ENCODE data around the gene UBAP2L.
"Not testable (repeated sequence)": the region's sequence is repeated elsewhere in the genome, so short reads cannot be mapped to it uniquely, and the experiment has no call there.

Gene UBAP2L

DNA sequence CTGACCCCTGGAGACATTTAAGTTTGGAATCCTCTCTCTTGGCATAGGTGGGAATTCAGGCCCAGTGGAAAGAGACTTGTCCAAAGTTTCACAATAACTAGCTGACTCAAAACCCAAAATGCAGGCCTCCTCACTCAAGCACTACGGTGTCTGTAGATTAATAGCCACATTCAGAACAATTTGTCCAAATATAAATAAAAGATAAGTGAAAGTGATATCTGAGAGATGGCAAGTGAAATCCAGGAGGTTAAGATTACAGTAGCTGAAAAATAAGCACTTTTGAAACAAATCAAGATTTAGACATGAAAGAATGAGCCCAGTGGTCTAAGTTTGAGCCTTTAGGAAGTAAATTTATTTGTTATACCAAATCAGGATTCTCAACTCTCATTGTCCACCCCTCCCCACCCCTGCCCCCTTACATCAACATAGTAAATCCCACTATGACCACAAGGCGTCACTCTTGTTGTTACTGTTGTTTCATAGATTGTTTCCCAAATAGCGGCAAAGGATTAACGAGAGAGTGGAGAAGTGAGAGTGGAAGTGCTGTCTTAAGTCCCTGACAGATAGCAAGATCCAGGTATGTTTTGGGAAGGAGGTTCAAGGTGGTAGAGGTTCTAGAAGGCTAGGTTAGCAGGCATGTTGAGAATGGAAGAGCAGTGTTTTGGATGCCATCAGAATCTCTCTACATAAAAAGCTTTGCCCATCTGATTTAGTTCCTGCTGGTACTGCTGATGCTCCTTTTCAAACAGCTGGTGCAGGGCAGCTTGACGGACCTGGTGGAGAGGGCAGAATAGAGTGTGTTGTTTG is 21.8 kb upstream of the UBAP2L start:
- peak; percentile 71 for DNase-seq (ENCODE audit: low spot score)

GRCh38 chr1:154199563-154199879 is 21.2 kb upstream of the UBAP2L start:
- DNase-seq (ENCODE audit: low spot score): no peak

- not testable (repeated sequence) for DNase-seq (ENCODE audit: low spot score)
These were observed 15.0 kb upstream of the UBAP2L start for GRCh38 chr1:154205778-154206177.

- DNase-seq (ENCODE audit: low spot score): no peak
These were observed 14.6 kb upstream of the UBAP2L start, which contains the start of gene CFAP141 for GRCh38 chr1:154206196-154206595. CFAP141 (minus strand) TSS chr1:154206333; CDS start chr1:154206307, 26 bp downstream.

DNA sequence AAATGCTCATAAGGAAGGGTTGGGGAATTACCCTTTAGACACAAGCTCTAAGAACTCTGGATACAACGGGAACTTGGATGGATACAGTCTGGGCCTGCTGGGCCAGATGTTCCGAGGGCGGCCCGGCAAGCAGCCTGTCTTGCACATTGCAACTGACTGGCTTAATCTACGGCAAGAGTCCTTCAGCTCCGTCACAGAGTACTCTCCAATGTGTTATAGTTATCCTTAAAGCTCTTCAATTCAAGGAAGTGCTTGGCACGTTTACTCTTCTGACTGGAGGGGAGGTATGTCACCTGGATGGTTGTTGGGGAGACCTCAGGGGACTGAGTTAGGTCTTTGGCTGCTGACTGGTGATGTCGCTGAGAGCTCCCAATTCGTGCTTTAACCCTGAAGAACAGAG is 13.5 kb upstream of the UBAP2L start:
- no peak for DNase-seq (ENCODE audit: low spot score)

GRCh38 chr1:154208677-154209388 is 11.9 kb upstream of the UBAP2L start:
- DNase-seq (ENCODE audit: low spot score): no peak

DNA sequence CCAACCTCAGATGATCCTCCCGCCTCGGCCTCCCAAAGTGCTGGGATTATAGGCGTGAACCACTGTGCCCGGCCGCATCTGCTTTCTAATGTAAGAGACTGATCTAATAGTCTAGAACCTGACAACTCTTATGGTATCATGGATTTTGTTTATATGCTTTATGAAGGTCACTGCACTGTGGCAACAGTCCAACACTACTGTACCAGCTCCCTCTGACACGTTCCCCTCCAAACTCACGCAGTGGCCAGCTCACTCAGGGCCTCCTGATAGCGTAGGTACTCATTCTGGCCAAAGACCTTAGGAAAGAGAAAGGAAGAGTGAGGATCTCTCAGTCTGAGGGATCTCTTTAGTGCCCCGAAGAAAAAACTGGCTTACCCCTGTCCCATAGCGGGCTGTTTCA is 8.7 kb upstream of the UBAP2L start:
- DNase-seq (ENCODE audit: low spot score): no peak

DNA sequence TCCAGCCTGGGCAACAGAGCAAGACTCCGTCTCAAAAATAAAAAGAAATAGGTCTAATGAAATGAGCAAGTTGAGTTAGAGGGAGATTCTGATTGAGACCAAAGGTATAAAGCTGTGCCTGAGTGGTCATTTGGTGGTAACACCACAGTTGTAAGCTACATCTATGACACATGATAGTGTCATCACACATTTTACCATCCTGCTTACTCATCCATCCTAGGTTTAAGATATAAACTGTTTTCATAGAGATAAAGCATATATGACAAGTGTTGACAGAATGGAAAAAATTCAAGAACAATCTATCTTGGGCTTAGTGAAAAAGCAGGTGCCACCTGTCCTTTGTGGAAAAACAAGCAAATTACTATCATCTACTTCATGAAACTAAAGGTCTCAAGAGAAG is 7.5 kb upstream of the UBAP2L start:
- peak; percentile 21 for DNase-seq (ENCODE audit: low spot score)

- DNase-seq (ENCODE audit: low spot score): no peak
These were observed 2.2 kb upstream of the UBAP2L start for GRCh38 chr1:154218545-154218944.

GRCh38 chr1:154219541-154219940 is 1.2 kb upstream of the UBAP2L start:
- DNase-seq (ENCODE audit: low spot score): peak; percentile 58

GRCh38 chr1:154220970-154221277 is 169 bp downstream of the UBAP2L start:
- no peak for DNase-seq (ENCODE audit: low spot score)

GRCh38 chr1:154221278-154222001 is 685 bp downstream of the UBAP2L start:
- peak; percentile 82 for DNase-seq (ENCODE audit: low spot score)

GRCh38 chr1:154222518-154222917 is 1.8 kb downstream of the UBAP2L start:
- peak; percentile 36 for DNase-seq (ENCODE audit: low spot score)

- no peak for DNase-seq (ENCODE audit: low spot score)
These were observed 2.2 kb downstream of the UBAP2L start for GRCh38 chr1:154222918-154223317.

- DNase-seq (ENCODE audit: low spot score): no peak
These were observed 2.9 kb downstream of the UBAP2L start for GRCh38 chr1:154223621-154224020.

GRCh38 chr1:154225370-154225769 is 4.6 kb downstream of the UBAP2L start:
- no peak for DNase-seq (ENCODE audit: low spot score)

DNA sequence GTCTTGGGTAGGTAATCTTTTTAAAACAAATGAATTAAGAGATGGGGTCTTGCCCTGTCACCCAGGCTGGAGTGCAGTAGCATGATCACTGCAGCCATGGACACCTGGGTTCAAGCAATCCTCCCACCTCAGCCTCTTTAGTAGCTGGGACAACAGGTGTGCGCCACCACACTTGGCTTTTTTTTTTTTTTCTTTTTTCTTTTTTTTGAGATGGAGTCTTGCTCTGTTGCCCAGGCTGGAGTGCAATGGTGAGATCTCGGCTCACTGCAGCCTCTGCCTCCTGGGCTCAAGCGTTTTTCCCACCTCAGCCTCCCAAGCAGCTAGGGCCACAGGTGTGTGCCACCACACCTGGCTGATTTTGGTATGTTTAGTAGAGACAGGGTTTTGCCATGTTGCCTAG is 10.4 kb downstream of the UBAP2L start:
- not testable (repeated sequence) for DNase-seq (ENCODE audit: low spot score)

- DNase-seq (ENCODE audit: low spot score): not testable (repeated sequence)
These were observed 12.4 kb downstream of the UBAP2L start for GRCh38 chr1:154233127-154233526.

DNA sequence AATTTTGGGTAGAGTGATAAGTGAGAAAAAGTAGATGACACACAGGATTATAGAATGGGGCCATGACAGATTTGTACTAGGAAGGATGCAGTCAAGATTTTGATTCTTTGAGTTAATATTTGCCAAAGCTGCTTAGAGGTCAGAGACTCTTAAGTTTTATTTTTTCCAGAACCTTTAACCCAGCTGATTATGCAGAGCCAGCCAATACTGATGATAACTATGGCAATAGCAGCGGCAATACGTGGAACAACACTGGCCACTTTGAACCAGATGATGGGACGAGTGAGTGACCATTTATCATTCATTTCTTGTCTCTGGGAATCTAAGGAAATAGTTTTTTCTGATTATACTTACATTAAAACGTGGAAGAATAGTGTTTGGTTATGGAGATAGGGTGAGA is 16.1 kb downstream of the UBAP2L start:
- DNase-seq (ENCODE audit: low spot score): no peak

DNA sequence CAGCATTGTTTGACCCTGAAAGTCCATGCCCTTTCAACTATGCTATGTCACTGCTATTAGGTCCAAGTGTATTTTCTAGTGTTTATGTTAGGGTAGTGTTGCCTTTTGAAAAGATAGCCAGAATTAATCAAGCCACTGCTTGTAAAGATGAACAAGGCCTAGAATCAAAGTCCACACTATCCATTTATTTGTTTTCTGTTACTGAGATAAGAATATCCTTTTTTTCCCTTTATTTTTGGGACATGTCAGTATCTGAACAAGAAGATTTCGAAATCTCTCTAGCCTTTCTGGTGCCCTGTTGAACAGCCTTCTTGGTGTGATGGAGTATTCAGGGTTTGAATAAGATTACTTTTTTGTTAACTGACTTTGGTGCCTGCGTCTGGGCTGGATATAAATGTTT is 16.7 kb downstream of the UBAP2L start:
- DNase-seq (ENCODE audit: low spot score): no peak

- no peak for DNase-seq (ENCODE audit: low spot score)
These were observed 17.2 kb downstream of the UBAP2L start for GRCh38 chr1:154237880-154238506.

GRCh38 chr1:154239491-154239890 is 18.7 kb downstream of the UBAP2L start:
- no peak for DNase-seq (ENCODE audit: low spot score)
